Stimulated activated CD4-positive, alpha-beta T cell treated with anti-CD3 and anti-CD28 coated beads, Interleukin-12 subunit alpha, Interleukin-12 subunit beta, amount 100 ng/mL, for 4 hours (primary cell): ENCODE data around the gene TBC1D23.
"Not testable (repeated sequence)": the region's sequence is repeated elsewhere in the genome, so short reads cannot be mapped to it uniquely, and the experiment has no call there.

ENCODE experiments used
- DNase-seq: peaks from one replicate; pipeline ENCODE4 v3.0.0-alpha.2; 2020

The TBC1D23 gene

DNA sequence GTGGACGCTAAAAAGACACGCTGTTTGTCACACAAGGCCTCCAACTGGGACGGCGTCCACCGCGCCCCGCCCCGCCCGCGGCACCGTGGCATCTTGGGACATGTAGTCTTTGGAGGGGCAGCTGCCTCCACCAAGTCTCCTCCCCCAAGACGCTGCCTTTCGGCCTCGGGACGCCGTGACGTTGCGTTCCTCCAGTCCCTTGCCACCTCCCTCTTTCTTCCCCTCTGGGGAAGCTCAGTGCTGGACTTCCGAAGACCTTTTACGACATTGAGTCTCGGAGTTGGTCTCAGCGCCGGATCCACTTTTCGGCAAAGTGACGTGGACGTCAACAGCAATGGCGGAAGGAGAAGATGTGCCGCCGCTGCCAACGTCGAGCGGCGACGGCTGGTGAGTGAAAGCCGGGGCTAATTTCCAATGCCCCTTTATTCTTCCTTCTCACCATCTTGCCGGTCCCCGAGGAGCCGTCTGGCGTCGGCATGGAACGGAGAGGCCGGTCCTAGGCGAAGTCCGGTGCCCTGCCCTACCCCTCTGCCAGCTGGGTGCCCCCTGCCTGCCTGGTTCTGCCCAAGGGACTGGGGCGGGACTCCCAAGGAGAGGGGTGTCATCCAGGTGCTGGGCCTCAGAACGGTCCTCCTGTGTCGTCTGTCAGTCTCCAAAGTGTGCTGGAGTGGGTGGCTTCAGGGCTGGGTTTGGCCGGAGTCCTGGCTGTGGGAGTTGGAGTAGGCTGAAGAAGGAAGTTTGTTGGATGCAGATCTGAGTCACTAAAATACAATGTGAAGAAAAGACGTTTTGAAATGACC lies at the start of gene TBC1D23:
TSS of gene TBC1D23 (plus strand) at position 308 of the 800 bp plus-strand sequence. CDS start at position 335, 27 bp downstream.
- peak; percentile 94 for DNase-seq

DNA sequence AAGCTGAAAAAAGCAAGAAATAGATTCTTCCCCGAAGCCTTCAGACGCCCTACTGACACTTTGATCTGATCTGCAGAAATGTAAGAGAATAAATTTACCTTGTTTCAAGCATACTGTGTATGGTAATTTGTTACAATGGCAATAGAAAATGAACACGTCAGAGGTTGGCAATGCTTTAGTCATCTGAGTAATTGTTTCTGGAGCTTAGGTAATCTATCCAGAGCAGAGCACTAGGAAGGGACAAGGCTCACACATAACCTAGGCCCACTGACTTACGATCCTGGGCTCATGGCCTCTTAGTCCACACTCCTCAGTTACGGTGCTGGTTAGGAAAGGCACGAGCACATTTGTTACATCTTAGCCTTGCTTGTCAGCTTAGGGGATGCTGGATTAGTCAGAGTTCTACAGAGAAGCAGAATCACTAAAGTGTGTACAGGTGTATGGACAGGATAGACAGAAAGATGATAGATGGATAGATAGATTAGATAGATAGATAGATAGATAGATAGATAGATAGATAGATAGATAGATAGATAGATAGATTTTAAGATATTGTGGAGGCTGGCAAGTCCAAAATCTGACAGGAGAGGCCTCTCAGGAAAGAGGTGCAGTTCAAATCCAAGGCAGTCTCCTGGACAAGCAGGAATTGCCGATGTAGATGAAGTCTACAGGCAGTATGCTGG lies 46.8 kb upstream of the TBC1D23 start:
- no peak for DNase-seq

DNA sequence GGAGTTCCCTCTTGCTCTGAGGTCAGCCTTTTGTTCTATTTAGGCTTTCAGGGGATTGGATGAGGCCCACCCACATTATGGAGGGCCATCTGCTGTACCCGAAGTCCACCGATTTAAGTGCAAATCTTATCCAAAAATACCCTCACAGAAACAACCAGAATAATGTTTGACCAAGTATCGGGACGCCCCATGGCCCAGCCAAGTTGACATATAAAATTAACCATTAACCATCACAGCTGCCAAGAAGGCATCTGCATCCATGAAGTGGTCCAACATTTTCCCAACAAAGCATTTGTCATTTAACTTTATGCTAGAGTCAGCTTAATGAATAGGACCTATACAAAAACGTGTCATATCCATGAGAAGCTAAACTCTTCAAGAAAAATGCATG lies 46.2 kb upstream of the TBC1D23 start:
- DNase-seq = no peak

DNA sequence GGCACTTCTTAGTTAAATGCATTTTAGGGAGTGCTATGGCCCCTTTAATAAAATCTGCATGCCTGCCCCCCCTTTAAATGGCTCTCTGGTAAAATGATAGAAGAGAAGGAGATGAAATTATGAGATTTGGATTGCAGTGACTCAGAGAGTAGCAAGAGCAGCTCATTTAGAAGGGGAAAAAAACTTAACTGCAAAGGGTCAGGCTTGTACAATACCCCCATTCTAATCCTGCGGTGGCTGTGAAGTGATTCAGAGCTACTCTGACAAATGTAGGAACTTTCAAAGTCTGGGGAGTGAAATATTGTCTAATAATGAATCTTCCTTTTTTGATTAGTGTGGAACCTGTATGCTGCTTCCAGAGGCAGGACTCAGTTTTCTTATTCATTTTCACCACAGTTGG lies 44.1 kb upstream of the TBC1D23 start:
- DNase-seq = no peak

DNA sequence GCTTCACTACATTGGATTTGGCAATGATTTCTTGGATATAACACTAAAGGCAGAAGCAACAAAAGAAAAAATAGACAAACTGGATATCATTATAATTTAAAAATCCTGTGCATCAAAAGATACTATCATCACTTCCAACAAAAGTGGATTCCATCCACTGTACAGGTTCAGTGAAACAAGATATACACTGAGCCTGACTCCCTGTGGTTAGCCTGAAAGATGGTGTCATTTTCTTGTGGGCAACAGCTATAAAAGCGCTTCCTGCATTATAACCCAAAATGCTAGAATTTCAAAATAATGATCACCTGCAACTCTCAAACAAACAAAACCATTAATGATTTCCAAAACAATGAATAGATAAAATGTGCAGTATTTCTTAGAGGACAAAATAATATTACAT lies 39.6 kb upstream of the TBC1D23 start:
- DNase-seq = no peak

DNA sequence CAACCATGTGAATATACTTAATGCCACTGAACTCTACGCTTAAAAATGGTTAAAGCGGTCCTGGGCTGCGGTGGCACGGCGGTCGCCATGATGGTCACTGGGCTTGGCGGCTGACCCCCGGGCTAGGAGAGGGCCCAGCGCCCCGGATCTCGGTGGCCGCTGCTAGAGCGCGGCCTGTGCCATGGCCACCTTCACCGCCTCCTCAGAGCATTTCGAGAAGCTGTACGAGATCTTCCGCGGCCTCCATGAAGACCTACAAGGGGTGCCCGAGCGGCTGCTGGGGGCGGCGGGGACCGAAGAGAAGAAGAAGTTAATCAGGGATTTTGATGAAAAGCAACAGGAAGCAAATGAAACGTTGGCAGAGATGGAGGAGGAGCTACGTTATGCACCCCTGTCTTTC lies 35.6 kb upstream of the TBC1D23 start:
- no peak for DNase-seq

DNA sequence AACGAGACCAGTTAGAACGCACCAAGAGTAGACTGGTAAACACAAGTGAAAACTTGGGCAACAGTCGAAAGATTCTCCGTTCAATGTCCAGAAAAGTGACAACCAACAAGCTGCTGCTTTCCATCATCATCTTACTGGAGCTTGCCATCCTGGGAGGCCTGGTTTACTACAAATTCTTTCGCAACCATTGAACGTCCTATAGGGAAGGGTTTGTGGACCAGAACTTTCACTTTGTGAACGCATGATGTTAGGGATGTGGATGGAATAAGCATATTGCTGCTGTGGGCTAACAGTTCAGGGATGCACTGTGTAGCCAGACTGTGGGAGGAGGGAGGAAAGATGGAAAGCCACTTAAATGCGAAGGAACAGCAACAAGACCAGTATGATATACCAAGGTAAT lies 34.9 kb upstream of the TBC1D23 start:
- DNase-seq = no peak

DNA sequence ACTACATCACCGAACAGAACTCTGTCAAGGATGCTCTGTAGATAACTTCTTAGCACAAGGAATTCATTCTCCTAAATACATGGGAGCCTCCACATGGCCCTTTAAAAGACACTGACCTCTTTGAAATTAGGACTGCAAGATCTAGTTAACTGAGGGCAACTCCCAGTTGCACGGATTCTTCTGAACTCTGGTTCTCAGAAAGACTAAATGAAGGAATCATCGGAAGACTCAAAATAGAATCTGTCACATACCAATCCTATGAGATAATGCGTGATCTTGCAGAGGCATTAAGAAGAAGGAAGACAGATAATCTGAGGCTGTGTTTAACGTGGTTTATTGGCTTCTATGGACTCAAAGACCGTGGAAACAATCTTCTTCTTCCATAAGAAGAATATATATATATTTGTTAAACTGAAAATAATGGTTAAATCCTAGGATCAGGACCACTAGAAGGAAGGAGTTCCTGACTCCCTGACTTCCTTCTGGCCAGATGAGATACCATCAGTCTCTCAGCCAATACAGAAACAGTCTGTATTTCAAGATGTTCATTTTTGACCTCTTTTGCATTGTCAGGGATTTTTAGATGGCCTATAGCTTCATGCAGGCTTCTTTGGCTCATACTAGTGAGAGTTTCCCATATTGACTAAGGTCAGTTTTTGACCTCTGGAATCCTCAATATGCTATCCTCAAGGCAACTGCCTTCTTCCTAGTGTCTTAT lies 33.9 kb upstream of the TBC1D23 start:
- DNase-seq = no peak

DNA sequence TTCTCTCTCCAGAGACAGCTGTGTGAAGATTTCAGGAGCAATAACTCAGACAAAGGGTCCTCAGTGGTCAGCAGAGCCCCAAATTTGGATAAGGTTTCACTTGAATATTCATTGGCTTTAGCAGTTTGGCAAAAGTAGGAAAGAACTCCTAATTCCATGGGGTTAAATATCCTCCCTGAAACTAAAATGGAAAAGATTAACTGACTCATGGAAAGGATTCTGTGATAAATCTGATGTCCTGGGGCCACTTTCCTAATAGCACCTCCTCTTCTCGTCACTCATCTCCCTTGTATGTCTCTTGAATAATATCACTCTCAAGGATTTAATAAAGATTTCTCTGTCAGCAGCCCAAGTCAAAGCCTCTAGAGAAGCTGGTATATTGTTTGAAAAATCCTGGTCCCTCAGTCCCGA lies 33.3 kb upstream of the TBC1D23 start:
- DNase-seq = no peak

DNA sequence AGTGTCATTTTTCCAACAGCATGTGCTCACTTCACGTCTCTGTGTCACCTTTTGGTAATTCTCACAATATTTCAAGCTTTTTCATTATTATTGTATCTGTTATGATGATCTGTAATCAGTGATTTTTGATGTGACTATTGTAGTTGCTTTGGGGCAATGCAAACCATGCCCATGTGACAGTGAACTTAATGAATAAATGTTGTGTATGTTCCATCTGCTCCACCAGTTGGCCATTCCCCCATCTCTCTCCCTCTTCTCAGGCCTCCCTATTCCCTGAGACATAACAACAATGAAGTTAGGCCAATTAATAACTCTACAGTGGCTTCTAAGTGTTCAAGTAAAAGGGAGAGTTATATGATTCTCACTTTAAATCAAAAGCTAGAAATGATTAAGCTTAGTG lies 32.5 kb upstream of the TBC1D23 start:
- DNase-seq = no peak

DNA sequence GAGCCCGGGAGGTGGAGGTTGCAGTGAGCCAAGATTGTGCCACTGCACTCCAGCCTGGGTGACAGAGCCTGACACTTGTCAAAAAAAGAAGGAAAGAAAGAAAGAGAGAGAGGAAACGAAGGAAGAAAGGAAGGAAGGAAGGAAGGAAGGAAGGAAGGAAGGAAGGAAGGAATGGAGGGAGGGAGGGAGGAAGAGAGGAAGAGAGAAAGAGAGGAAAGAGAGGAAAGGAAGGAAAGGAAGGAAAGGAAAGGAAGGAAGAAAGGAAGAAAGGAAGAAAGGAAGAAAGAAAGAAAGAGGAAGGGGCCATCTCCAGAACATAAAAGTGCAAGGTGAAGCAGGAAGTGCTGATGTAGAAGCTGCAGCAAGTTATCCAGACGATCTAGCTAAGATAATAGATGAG lies 31.6 kb upstream of the TBC1D23 start:
- DNase-seq = not testable (repeated sequence)

DNA sequence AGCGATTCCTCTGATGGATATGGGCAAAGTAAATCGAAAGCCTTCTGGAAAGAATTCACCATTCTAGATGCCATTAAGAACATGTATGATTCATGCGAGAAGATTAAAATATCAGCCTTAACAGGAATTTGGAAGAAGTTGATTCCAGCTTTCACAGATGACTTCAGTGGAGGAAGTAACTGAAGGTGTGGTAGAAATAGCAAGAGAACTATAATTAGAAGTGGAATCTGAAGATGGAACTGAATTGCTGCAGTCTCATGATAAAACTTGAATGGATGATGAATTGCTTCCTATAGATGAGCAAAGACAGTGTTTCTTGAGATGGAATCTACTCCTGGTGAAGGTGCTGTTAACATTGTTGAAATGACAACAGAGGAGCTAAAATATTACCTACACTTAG lies 30.1 kb upstream of the TBC1D23 start:
- no peak for DNase-seq

DNA sequence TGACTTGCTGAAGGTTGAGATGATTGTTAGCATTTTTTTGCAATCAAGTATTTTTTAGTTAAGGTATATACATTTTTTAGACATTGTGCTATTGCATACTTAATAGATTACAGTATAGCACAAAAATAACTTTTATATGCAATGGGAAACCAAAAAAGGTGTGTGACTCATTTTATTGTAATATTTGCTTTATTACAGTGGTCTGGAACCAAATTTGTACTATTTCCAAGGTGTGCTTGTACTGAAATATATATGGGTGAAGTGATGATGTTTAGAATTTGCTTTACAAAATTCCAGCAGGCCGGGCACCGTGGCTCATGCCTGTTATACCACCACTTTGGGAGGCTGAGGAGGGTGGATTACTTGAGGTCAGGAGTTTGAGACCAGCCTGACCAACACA lies 29.1 kb upstream of the TBC1D23 start:
- no peak for DNase-seq

DNA sequence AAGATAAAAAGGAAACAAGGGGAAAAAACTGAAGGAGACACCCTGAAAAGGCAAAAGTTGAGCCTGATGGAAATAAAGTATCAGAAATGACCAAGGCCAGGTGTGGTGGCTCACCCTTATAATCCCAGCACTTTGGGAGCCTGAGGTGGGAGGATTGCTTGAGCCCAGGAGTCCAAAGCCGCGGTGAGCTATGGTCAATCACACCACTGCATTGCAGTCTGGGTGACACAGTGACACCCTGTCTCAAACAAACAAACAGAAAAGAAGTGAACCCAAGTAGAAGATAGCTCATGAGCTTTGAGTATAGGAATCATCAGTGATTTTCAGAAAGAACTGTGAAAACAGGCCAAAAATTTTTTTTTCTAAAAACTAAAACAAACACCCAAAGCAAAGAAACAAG lies 26.4 kb upstream of the TBC1D23 start:
- no peak for DNase-seq

DNA sequence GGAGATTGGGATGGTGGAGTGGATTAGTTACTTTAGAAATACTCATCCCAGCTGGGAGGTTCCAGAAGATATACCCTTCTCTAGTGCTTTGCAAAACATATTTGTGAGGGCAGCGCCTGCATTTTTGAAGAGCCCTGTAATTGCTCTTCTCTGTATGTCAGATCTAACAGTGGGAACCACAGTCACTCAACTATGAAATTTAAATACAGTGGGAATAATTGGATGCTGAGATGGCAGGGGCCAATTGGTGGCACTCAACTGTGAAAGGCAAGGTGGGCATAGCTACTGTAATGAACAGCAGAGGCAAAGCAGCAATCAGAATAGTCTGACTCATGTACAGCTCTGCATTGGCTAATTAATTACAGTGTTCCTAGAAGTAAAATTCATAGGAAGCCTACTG lies 22.2 kb upstream of the TBC1D23 start:
- DNase-seq = no peak

DNA sequence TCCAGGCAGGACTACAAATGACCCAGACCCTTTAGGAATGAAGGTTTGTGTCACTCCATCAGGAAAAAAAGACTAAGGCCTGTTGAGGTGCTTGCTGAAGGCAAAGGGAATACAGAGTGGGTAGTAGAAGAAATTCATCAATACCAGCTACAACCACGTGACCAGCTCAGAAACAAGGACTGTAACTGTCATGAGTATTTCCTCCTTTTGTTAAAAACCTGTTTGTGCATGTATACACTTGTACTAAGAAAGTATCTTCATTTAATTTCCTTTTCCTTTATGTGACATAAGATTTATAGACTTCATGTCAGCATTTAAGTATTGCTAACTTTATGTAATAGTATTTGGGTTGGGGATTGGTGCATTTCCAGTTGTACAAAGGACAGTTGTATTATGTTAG lies 18.3 kb upstream of the TBC1D23 start:
- not testable (repeated sequence) for DNase-seq

DNA sequence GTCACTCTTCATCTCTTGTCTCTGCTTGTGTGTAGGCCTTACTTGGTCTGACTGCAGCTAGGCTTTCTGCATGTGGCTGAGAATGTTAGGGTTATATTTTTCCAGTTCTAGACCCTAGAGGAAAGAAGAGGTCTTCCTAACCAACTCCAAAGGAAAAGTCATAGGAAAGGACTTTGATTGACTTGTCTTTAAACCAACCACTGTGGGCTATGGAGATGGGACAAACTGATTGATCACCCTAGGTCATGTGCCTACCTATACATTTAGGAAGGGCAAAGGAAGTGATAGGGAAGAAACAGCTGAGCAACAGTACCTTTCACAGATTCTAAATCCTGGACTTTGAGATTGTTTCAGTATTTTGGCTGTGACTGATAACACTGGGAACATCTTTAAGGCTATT lies 16.5 kb upstream of the TBC1D23 start:
- DNase-seq = no peak

DNA sequence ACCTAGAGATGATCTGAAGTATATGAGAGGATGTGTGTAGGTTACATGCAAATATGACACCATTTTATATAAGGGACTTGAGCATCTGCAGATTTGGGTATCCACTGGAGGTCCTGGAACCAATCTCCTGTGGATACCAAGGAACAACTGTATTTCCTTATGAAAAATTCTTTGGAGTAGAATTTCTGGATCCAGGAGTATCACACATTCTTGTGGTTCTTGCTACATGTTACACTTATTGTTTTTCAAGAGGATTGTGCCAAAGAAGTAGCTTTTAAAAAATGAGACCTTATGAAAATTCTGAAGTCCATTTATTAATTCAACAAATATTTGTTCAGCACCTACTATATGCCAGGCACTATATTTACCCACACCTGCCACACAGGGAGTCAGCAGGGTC lies 15.7 kb upstream of the TBC1D23 start:
- DNase-seq = no peak

DNA sequence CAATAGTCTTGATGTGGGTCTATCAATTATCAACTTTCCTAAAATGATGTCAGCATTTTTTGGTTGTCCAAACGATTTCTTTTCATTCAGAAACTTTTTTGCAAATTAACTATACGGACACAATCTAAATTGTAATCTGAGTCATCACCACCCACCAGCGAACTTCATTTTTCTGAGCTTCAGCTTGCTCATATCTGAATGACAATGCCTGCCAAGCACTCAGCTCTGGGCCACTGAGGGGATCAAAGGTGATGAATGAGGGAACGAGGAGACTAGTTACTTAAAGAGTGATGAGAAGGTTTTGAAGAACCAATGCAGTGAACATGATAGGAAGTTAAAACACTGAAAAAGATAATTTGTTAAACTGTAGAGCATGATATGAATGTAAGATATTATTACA lies 14.9 kb upstream of the TBC1D23 start:
- no peak for DNase-seq

DNA sequence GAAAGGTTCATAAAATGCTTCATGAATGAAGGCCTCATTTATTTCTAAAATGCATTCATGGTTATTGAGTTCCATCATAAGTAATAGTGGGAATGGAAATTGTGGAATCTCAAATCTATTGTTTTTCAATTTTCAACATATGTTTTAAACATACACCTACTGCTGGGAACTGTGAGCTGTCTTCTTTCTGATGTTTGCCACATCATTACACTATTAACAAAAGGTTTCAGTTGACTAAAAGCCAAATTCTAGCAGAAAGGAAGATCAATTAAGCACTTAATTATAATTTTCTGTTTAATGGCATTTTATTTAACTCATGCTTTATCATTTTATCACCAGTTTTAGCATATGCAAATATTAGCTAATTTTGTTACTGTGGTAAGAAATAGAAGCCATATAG lies 13.8 kb upstream of the TBC1D23 start:
- DNase-seq = no peak

DNA sequence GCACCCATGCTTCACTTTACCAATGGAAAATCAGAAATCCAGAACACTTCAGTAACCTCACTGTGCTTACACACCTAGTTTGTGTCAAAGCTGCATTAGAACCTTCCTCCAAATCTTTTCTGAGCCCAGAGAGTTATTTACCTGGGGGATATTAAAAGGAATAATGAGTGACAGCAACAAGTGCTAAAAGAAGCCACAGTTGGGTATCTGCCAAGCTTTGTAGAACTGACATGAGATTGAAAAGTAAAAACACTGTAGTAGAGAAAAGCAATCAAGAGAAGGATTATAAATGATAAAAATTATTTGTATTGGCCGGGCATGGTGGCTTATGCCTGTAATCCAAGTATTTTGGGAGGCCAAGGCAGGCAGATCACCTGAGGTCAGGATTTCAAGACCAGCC lies 8.8 kb upstream of the TBC1D23 start:
- DNase-seq = no peak

DNA sequence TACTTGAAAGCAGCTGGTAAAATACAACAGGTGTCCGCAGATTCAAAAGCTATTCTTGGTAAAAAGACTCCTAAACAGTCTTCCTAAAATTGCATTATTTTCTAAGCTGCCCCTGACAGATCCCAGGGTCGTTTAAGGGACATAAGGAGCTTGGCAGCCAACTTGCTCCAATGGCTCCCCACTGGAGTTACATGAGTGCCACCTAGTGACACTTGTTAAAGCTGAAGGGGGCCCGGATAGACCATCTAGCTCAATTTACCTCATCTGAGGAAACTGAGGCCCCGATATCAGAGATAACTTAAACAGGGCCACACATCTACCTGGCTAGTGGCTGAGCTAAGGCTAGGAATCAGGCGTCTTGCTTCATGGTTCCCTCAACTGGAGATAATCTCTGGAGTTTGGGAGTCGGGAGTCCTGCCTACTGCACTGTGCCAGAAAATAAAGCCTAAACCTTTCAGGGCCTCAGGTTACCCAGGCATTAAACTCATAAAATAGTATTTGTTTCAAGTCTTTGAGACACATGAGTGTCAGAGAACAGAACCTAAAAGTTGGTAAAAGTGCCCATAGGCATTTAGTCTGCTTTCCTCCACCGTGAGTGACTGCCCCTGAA lies 6.5 kb upstream of the TBC1D23 start:
- no peak for DNase-seq

DNA sequence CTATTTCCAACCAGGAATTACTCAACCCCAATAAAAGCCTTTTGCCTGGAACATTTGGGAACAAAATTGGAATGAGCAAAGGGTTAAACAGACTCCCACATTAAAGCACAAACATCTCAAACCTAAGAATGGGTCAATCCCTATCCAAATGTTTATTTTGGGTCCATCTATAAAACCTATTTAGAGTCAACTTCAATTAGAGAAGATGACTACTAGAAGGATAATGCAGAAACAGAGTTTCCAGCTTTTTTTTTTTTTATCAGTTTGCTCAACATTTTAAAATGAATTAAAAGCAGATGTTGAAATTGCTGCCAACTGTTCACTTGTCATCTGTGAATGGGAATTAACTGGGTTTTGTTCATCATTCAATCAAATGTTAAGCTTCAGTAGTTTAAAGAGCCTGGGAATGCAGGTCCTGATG lies 4.1 kb upstream of the TBC1D23 start:
- no peak for DNase-seq

DNA sequence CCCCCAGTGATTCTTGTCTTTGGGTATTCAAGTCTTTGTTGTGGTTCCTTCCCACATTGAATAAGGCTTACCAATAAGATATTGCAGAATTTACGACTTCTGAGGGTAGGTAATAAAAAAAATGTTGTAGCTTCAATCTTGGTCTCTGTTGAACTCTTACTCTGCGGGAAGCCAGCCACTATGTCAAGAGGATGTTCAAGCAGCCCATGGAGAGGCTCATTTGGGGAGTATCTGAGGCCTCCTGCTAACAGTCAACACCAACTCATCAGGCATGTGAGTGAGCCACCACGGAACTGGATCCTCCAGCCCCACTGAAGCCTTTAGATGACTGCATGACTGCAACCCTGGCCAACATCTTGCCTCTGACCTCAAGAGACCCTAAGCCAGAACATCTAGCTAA lies 3.2 kb upstream of the TBC1D23 start:
- no peak for DNase-seq
